Colonic mucosa (tissue), 4 donors: Measurements from ENCODE around the gene MICA. TPM values are rescaled to one million over a fixed set of nuclear protein-coding genes. Genes with fewer than 3 reads are reported as not detected.
A peak's percentile ranks its signal among the peaks of the same experiment; 100 is the strongest.
"Not testable (repeated sequence)": the region's sequence is repeated elsewhere in the genome, so short reads cannot be mapped to it uniquely, and the experiment has no call there.

Source experiments
- DNase-seq: peaks from one replicate; pipeline ENCODE4 v3.0.0-alpha.2; 2020
- H3K27ac ChIP-seq: fragments of 200-600 bp; one replicate; pipeline ENCODE4 v1.8.0; 2021
- H3K27me3 ChIP-seq: fragments of 200-600 bp; one replicate; pipeline ENCODE4 v1.8.0; 2021
- H3K36me3 ChIP-seq: fragments of 200-600 bp; one replicate; pipeline ENCODE4 v1.8.0; 2021
- H3K4me1 ChIP-seq: fragments of 200-600 bp; one replicate; pipeline ENCODE4 v1.8.0; 2021; ENCODE audit warnings: mild to moderate bottlenecking
- H3K4me3 ChIP-seq: fragments of 200-600 bp; one replicate; pipeline ENCODE4 v1.8.0; 2021
- H3K9ac ChIP-seq, 2 donors: one replicate each; pipeline ENCODE4 v1.7.0; 2013; ENCODE audit warnings: control low read depth in 2 of 2, low read depth in 2 of 2, low read length in 2 of 2
- H3K9me3 ChIP-seq: fragments of 200-600 bp; one replicate; pipeline ENCODE4 v1.8.0; 2021
- CTCF ChIP-seq: fragments of 200-600 bp; IDR thresholded peaks from one replicate; pipeline ENCODE4 v1.8.0; 2022; ENCODE audit warnings: antibody characterized with exemption, mild to moderate bottlenecking
- intact Hi-C: fragments of 100-400 bp; cut with DNase I; formaldehyde crosslinking; loops from one replicate; pipeline ENCODE4 v1.14.1; 2022
- total RNA-seq, 2 donors: library from RNA; stranded (reverse); fragmentation: NEBNext Ultra II Directional in 1 of 2; extraction: Animal tissue kit (Norgen Biotek cat#: 25700) in 1 of 2; gene quantifications; one replicate each; pipeline ENCODE4 v1.2.1, GENCODE V29; 2021
- donor health status: healthy.
- donor health status: DM: no; HTN: no; CAD: no.
- donor health status: DM: no; HTN: no; CAD: no.

Gene MICA
- total RNA-seq, 2 donors from 2014 or later, result 15.0 to 26.7 TPM

- Histone ChIP-seq H3K9ac (no peak overlapping the region), H3K9me3 (no peaks in the 10 kb centered on the region), H3K27ac (no peak overlapping the region), H3K4me3 (no peak overlapping the region), H3K27me3 (no peaks in the 10 kb centered on the region), H3K36me3 (no peaks in the 10 kb centered on the region), H3K4me1 (no peaks in the 10 kb centered on the region)
- peak; percentile 78 for TF ChIP-seq CTCF
- peak; percentile 90 for DNase-seq
- intact Hi-C loops, result loop anchor here (2.0 kb wide), 1 partner anchor 45 kb away; no protein-coding TSS in a partner anchor
Observed at GRCh38 chr6:31441365-31442267, 38.2 kb downstream of the MICA start.

DNA sequence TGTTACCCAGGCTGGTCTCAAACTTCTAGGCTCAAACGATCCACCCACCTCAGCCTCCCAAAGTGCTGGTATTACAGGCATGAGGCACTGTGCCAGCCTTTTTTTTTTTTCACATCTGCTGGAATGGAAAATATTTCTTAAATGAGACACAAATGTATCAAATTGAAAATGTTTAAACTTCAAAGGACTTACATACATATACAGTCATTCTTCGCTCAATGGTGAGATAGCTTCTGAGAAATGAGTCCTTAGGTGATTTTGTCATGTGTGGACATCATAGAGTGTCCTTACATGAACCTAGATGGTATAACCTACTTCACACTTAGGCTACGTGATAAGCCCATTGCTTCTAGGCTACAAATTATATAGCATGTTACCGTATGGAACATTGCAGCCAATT is 43.1 kb downstream of the MICA start:
- no peaks in the 10 kb centered on the region for H3K9me3 ChIP-seq
- no peak overlapping the region for H3K9ac ChIP-seq
- TF ChIP-seq CTCF, result no peak
- no peaks in the 10 kb centered on the region for H3K27me3 ChIP-seq
- no peak for DNase-seq
- no peaks in the 10 kb centered on the region for H3K4me1 ChIP-seq
- H3K36me3 ChIP-seq, result no peaks in the 10 kb centered on the region
- intact Hi-C loops, result no loop called here
- H3K4me3 ChIP-seq, result no peak overlapping the region
- H3K27ac ChIP-seq, result no peak overlapping the region

GRCh38 chr6:31446999-31447789 is 43.8 kb downstream of the MICA start:
- H3K4me1 ChIP-seq, DNase-seq, intact Hi-C loops, H3K4me3 ChIP-seq, H3K36me3 ChIP-seq, H3K27ac ChIP-seq, H3K9me3 ChIP-seq, H3K9ac ChIP-seq, H3K27me3 ChIP-seq: not testable (repeated sequence)

DNA sequence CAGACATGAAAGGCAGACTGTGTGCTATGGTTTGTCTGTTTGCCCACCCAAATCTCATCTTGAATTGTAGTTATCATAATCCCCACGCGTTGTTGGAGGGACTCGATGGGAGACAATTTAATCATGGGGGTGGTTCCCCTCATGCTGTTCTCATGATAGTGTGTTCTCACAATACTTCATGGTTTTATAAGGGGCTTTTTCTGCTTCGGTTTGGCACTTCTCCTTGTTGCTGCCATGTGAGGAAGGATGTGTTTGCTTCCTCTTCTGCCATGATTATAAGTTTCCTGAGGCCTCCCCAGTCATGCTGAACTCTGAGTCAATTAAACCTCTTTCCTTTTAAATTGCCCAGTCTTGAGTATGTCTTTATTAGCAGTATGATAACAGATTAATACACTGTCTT is 47.4 kb downstream of the MICA start:
- Histone ChIP-seq H3K36me3 (no peaks in the 10 kb centered on the region), H3K27me3 (no peaks in the 10 kb centered on the region), H3K9me3 (no peaks in the 10 kb centered on the region), H3K27ac (no peak overlapping the region), H3K4me3 (no peak overlapping the region), H3K4me1 (no peaks in the 10 kb centered on the region), H3K9ac (no peak overlapping the region)
- intact Hi-C loops, result no loop called here
- no peak for DNase-seq
- TF ChIP-seq CTCF, result no peak

GRCh38 chr6:31452859-31453258 is 49.5 kb downstream of the MICA start:
- no peaks in the 10 kb centered on the region for H3K9me3 ChIP-seq
- no peak for TF ChIP-seq CTCF
- no peak overlapping the region for H3K27ac ChIP-seq
- no peak for DNase-seq
- intact Hi-C loops, result no loop called here
- no peaks in the 10 kb centered on the region for H3K27me3 ChIP-seq
- H3K4me3 ChIP-seq, result no peak overlapping the region
- no peaks in the 10 kb centered on the region for H3K36me3 ChIP-seq
- H3K9ac ChIP-seq, result no peak overlapping the region
- H3K4me1 ChIP-seq, result no peaks in the 10 kb centered on the region
